HEK293 (cell line): ENCODE measurements around the gene ZNF284.

ENCODE experiments used
- RBAK ChIP-seq: fragments of 450-650 bp; formaldehyde crosslinking; IDR thresholded peaks from 2 replicates; pipeline ENCODE4 v1.5.1; 2016; ENCODE audit warnings: missing biosample characterization, missing genetic modification characterization
- SP2 ChIP-seq: fragments of 450-650 bp; formaldehyde crosslinking; IDR thresholded peaks from 2 replicates; pipeline ENCODE4 v1.5.1; 2016; ENCODE audit warnings: missing biosample characterization, missing genetic modification characterization
- ZNF202 ChIP-seq: fragments of 450-650 bp; formaldehyde crosslinking; IDR thresholded peaks from 2 replicates; pipeline ENCODE4 v1.5.1; 2016; ENCODE audit warnings: missing biosample characterization, missing genetic modification characterization, borderline replicate concordance
- ZNF670 ChIP-seq: fragments of 450-650 bp; formaldehyde crosslinking; IDR thresholded peaks from 2 replicates; pipeline ENCODE4 v1.5.1; 2016; ENCODE audit warnings: missing biosample characterization, missing genetic modification characterization, low read depth
- TF ChIP-seq, protein P1 (sequence below): fragments of 450-650 bp; formaldehyde crosslinking; IDR thresholded peaks from 2 replicates; pipeline ENCODE4 v1.5.1; 2016; ENCODE audit warnings: missing biosample characterization, missing genetic modification characterization
- TF ChIP-seq, protein P2 (sequence below): fragments of 450-650 bp; formaldehyde crosslinking; IDR thresholded peaks from 2 replicates; pipeline ENCODE4 v1.5.1; 2016; ENCODE audit warnings: missing biosample characterization, missing genetic modification characterization
- TF ChIP-seq, protein P3 (sequence below): fragments of 450-650 bp; formaldehyde crosslinking; IDR thresholded peaks from 2 replicates; pipeline ENCODE4 v1.5.1; 2016; ENCODE audit warnings: missing biosample characterization, missing genetic modification characterization
- TF ChIP-seq, protein P4 (sequence below): fragments of 450-650 bp; formaldehyde crosslinking; optimal IDR thresholded peaks from 2 replicates; pipeline ENCODE3; 2016; ENCODE audit warnings: missing biosample characterization, mild to moderate bottlenecking, missing genetic modification characterization
- TF ChIP-seq, protein P5 (sequence below): fragments of 450-650 bp; formaldehyde crosslinking; IDR thresholded peaks from 2 replicates; pipeline ENCODE4 v1.5.0; 2017; ENCODE audit warnings: missing biosample characterization, missing genetic modification characterization, borderline replicate concordance

DNA sequence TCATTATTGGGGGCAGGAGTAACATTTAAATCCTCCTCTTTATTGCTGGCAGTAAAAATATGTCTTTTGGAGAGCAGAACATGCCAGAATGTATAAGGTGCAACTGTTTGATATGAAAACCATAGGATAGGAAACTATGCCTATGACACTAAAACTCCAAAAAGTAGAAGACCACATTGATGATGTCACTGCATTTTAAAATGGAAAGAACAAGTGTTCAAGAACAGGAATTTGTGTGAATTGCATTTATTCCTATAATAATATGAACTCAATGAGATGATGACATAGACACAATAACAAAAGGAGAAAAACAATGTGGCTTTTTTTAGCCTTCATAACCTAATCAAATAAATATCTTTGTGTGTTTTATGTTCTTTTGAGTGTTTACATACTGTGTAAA is 37.5 kb downstream of the ZNF284 start:
- TF ChIP-seq, protein P1, sequence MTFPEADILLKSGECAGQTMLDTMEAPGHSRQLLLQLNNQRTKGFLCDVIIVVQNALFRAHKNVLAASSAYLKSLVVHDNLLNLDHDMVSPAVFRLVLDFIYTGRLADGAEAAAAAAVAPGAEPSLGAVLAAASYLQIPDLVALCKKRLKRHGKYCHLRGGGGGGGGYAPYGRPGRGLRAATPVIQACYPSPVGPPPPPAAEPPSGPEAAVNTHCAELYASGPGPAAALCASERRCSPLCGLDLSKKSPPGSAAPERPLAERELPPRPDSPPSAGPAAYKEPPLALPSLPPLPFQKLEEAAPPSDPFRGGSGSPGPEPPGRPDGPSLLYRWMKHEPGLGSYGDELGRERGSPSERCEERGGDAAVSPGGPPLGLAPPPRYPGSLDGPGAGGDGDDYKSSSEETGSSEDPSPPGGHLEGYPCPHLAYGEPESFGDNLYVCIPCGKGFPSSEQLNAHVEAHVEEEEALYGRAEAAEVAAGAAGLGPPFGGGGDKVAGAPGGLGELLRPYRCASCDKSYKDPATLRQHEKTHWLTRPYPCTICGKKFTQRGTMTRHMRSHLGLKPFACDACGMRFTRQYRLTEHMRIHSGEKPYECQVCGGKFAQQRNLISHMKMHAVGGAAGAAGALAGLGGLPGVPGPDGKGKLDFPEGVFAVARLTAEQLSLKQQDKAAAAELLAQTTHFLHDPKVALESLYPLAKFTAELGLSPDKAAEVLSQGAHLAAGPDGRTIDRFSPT (tag by site-specific recombination), result no peak
- TF ChIP-seq RBAK (tag by site-specific recombination) (no peak), SP2 (tag by site-specific recombination) (no peak), ZNF670 (tag by site-specific recombination) (no peak), ZNF202 (no peak)
- TF ChIP-seq, protein P2, sequence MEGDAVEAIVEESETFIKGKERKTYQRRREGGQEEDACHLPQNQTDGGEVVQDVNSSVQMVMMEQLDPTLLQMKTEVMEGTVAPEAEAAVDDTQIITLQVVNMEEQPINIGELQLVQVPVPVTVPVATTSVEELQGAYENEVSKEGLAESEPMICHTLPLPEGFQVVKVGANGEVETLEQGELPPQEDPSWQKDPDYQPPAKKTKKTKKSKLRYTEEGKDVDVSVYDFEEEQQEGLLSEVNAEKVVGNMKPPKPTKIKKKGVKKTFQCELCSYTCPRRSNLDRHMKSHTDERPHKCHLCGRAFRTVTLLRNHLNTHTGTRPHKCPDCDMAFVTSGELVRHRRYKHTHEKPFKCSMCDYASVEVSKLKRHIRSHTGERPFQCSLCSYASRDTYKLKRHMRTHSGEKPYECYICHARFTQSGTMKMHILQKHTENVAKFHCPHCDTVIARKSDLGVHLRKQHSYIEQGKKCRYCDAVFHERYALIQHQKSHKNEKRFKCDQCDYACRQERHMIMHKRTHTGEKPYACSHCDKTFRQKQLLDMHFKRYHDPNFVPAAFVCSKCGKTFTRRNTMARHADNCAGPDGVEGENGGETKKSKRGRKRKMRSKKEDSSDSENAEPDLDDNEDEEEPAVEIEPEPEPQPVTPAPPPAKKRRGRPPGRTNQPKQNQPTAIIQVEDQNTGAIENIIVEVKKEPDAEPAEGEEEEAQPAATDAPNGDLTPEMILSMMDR (tag by site-specific recombination), result no peak
- TF ChIP-seq, protein P3, sequence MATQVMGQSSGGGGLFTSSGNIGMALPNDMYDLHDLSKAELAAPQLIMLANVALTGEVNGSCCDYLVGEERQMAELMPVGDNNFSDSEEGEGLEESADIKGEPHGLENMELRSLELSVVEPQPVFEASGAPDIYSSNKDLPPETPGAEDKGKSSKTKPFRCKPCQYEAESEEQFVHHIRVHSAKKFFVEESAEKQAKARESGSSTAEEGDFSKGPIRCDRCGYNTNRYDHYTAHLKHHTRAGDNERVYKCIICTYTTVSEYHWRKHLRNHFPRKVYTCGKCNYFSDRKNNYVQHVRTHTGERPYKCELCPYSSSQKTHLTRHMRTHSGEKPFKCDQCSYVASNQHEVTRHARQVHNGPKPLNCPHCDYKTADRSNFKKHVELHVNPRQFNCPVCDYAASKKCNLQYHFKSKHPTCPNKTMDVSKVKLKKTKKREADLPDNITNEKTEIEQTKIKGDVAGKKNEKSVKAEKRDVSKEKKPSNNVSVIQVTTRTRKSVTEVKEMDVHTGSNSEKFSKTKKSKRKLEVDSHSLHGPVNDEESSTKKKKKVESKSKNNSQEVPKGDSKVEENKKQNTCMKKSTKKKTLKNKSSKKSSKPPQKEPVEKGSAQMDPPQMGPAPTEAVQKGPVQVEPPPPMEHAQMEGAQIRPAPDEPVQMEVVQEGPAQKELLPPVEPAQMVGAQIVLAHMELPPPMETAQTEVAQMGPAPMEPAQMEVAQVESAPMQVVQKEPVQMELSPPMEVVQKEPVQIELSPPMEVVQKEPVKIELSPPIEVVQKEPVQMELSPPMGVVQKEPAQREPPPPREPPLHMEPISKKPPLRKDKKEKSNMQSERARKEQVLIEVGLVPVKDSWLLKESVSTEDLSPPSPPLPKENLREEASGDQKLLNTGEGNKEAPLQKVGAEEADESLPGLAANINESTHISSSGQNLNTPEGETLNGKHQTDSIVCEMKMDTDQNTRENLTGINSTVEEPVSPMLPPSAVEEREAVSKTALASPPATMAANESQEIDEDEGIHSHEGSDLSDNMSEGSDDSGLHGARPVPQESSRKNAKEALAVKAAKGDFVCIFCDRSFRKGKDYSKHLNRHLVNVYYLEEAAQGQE, result no peak
- TF ChIP-seq, protein P4, sequence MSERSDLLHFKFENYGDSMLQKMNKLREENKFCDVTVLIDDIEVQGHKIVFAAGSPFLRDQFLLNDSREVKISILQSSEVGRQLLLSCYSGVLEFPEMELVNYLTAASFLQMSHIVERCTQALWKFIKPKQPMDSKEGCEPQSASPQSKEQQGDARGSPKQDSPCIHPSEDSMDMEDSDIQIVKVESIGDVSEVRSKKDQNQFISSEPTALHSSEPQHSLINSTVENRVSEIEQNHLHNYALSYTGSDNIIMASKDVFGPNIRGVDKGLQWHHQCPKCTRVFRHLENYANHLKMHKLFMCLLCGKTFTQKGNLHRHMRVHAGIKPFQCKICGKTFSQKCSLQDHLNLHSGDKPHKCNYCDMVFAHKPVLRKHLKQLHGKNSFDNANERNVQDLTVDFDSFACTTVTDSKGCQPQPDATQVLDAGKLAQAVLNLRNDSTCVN (tag by site-specific recombination), result no peak
- TF ChIP-seq, protein P5, sequence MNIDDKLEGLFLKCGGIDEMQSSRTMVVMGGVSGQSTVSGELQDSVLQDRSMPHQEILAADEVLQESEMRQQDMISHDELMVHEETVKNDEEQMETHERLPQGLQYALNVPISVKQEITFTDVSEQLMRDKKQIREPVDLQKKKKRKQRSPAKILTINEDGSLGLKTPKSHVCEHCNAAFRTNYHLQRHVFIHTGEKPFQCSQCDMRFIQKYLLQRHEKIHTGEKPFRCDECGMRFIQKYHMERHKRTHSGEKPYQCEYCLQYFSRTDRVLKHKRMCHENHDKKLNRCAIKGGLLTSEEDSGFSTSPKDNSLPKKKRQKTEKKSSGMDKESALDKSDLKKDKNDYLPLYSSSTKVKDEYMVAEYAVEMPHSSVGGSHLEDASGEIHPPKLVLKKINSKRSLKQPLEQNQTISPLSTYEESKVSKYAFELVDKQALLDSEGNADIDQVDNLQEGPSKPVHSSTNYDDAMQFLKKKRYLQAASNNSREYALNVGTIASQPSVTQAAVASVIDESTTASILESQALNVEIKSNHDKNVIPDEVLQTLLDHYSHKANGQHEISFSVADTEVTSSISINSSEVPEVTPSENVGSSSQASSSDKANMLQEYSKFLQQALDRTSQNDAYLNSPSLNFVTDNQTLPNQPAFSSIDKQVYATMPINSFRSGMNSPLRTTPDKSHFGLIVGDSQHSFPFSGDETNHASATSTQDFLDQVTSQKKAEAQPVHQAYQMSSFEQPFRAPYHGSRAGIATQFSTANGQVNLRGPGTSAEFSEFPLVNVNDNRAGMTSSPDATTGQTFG, result no peak
